ENCODE data around the gene FIGNL2. TPM values are rescaled to one million over a fixed set of nuclear protein-coding genes. Genes with fewer than 3 reads are reported as not detected.

FIGNL2 gene
- total and polyA plus RNA-seq, 2 of the 4 experiments (the other 2 are of a cell fraction): under 0.01 to 0.12 TPM

GRCh38 chr12:51837286-51837685, 11.2 kb downstream of the FIGNL2 start:
- Histone ChIP-seq H2AK9ac (replicated peaks; ENCODE audit: low read depth, low read length, poor library complexity) (no peak overlapping the region), H3K9me3 (ENCODE audit: control insufficient read depth, insufficient read depth, low read length) (no peaks in the 10 kb centered on the region), H3K23ac (ENCODE audit: low read depth, low read length) (no peak overlapping the region), H2BK120ac (ENCODE audit: low read depth, low read length) (no peak overlapping the region), H3K4me1 (ENCODE audit: control insufficient read depth, insufficient read depth, low read length) (no peaks in the 10 kb centered on the region), H4K8ac (ENCODE audit: low read depth in 2 of 2, low read length in 2 of 2) (no peak overlapping the region), H3K36me3 (ENCODE audit: control insufficient read depth, insufficient read depth, low read length) (no peaks in the 10 kb centered on the region), H2BK15ac (ENCODE audit: low read depth, low read length) (no peak overlapping the region), H3K27ac (ENCODE audit: insufficient read depth, low read length) (no peak overlapping the region), H3K79me1 (ENCODE audit: low read depth in 1 of 2, low read length in 2 of 2) (no peaks in the 10 kb centered on the region), H3K27me3 (ENCODE audit: control insufficient read depth, insufficient read depth, low read length) (peaks cover 84% of the 10 kb centered on the region), H3K9me1 (ENCODE audit: insufficient read depth, low read length) (no peaks in the 10 kb centered on the region), H2AK5ac (ENCODE audit: low read depth, low read length) (no peak overlapping the region), H2BK5ac (ENCODE audit: low read depth, low read length, poor library complexity, severe bottlenecking) (no peak overlapping the region), H4K91ac (ENCODE audit: insufficient read depth, low read depth, low read length) (no peak overlapping the region), H3K4ac (ENCODE audit: low read depth, low read length) (no peak overlapping the region), H2BK20ac (ENCODE audit: low read depth, low read length) (no peak overlapping the region), H3K4me3 (ENCODE audit: insufficient read depth, low read depth, low read length) (no peak overlapping the region), H3K18ac (ENCODE audit: low read depth, low read length) (no peak overlapping the region), H4K20me1 (ENCODE audit: insufficient read depth, low read length) (no peaks in the 10 kb centered on the region), H2AFZ (replicated peaks; ENCODE audit: low read length, poor library complexity) (no peak overlapping the region), H4K5ac (ENCODE audit: low read depth, low read length) (no peak overlapping the region), H3K4me2 (ENCODE audit: low read depth, low read length) (no peak overlapping the region), H3K9ac (ENCODE audit: low read depth, low read length) (no peak overlapping the region), H3K14ac (replicated peaks; ENCODE audit: low read depth, low read length) (no peak overlapping the region), H3K56ac (ENCODE audit: extremely low read depth, insufficient read depth, low read length) (no peak overlapping the region)
- no peak for DNase-seq
- in situ Hi-C loops (cut with MboI; ENCODE audit: low sequenced_read_pairs): no loop called here
- dilution Hi-C loops (cut with HindIII; ENCODE audit: low sequenced_read_pairs, unreplicated experiment): no loop called here
- no peak for ATAC-seq (ENCODE audit: low read depth)
- intact Hi-C loops (cut with micrococcal nuclease): no loop called here
- POLR2A ChIA-PET (ENCODE audit: unreplicated experiment): no interaction called here
- CTCF ChIA-PET: interaction anchor here (0.7 kb wide), 1 partner anchor 14 kb away, joined by 3 read pairs; no protein-coding TSS in a partner anchor
- TF ChIP-seq POLR2A (IDR thresholded peaks at IDR 0.05; ENCODE audit: low read depth, low read length) (no peak), CTCF (conservative IDR thresholded peaks at IDR 0.05; ENCODE audit: low read depth, low read length) (no peak), SMC3 (IDR thresholded peaks at IDR 0.05; ENCODE audit: low read depth, low read length) (no peak), CHD1 (IDR thresholded peaks at IDR 0.05; ENCODE audit: low read depth, low read length) (no peak), CEBPB (IDR thresholded peaks at IDR 0.05; ENCODE audit: low read depth, low read length) (no peak), FOS (IDR thresholded peaks at IDR 0.05; ENCODE audit: low read depth, low read length) (no peak)
- WGBS, 2 experiments (ENCODE audit: extremely low coverage in 2 of 2, insufficient read length in 1 of 2): 60% methylated on average over 1 of the region's 7 CpGs; no CpG with 5 or more reads in 1 of the 2 experiments
- BruUV-seq (replicated peaks): no TSS peak

All from IMR-90 (cell line).